IMR-90 (cell line): ENCODE data around the gene TCHP.

ENCODE experiments used
- BHLHE40 ChIP-seq: fragments of 150-350 bp; IDR thresholded peaks from 2 replicates; pipeline ENCODE4 v1.6.1; 2016; ENCODE audit warnings: mild to moderate bottlenecking, low read depth, low read length
- CEBPB ChIP-seq: IDR thresholded peaks from 2 replicates; pipeline ENCODE4 v1.6.1; 2012; ENCODE audit warnings: low read depth, low read length, improper control_type of control experiment
- MAZ ChIP-seq: IDR thresholded peaks from 2 replicates; pipeline ENCODE4 v1.6.1; 2012; ENCODE audit warnings: low read depth, mild to moderate bottlenecking, low read length, improper control_type of control experiment, moderate library complexity, borderline replicate concordance
- MXI1 ChIP-seq: IDR thresholded peaks from 2 replicates; pipeline ENCODE4 v1.6.1; 2012; ENCODE audit warnings: low read depth, mild to moderate bottlenecking, low read length, moderate library complexity, borderline replicate concordance
- POLR2A ChIP-seq: IDR thresholded peaks from 2 replicates; pipeline ENCODE4 v1.6.1; 2012; ENCODE audit warnings: mild to moderate bottlenecking, low read depth, low read length
- RCOR1 ChIP-seq: IDR thresholded peaks from 2 replicates; pipeline ENCODE4 v1.6.1; 2012; ENCODE audit warnings: mild to moderate bottlenecking, low read length, improper control_type of control experiment; ENCODE audit not compliant: insufficient replicate concordance
- RFX5 ChIP-seq: IDR thresholded peaks from 2 replicates; pipeline ENCODE4 v1.8.0; 2012; ENCODE audit warnings: low read depth, mild to moderate bottlenecking, low read length, moderate library complexity
- TF ChIP-seq, protein P1 (sequence below): conservative IDR thresholded peaks from 2 replicates; pipeline ENCODE4 v1.5.1; 2012; ENCODE audit warnings: mild to moderate bottlenecking, low read depth, low read length, improper control_type of control experiment

DNA sequence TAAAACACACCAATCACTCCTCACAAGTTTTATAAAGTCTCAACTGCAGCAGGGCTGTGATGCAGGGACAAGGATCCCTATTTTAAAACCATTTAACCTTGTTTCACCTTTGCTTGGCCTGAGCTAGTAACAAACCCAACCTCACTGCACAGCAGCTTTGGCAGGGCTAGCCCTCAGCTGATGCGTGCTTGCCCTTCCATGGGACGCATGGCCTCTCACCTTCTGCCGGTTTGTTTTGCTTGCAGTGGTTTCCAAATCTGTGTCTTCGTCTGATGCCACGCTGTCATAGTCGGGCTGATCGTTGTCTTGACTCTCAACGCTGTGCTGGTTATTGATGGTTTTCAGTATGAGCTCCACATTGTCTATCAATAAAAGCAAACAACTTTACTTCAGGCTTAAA lies 52.8 kb downstream of the TCHP start:
- TF ChIP-seq POLR2A (no peak), MXI1 (no peak), RFX5 (no peak), BHLHE40 (no peak), CEBPB (no peak), RCOR1 (no peak), MAZ (no peak)
- TF ChIP-seq, protein P1, sequence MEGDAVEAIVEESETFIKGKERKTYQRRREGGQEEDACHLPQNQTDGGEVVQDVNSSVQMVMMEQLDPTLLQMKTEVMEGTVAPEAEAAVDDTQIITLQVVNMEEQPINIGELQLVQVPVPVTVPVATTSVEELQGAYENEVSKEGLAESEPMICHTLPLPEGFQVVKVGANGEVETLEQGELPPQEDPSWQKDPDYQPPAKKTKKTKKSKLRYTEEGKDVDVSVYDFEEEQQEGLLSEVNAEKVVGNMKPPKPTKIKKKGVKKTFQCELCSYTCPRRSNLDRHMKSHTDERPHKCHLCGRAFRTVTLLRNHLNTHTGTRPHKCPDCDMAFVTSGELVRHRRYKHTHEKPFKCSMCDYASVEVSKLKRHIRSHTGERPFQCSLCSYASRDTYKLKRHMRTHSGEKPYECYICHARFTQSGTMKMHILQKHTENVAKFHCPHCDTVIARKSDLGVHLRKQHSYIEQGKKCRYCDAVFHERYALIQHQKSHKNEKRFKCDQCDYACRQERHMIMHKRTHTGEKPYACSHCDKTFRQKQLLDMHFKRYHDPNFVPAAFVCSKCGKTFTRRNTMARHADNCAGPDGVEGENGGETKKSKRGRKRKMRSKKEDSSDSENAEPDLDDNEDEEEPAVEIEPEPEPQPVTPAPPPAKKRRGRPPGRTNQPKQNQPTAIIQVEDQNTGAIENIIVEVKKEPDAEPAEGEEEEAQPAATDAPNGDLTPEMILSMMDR = no peak
